ENCODE results near the gene TRIM47. TPM values are rescaled to one million over a fixed set of nuclear protein-coding genes. Genes with fewer than 3 reads are reported as not detected.
A peak's percentile ranks its signal among the peaks of the same experiment; 100 is the strongest.

TRIM47 gene
- total RNA-seq, 2 experiments from 2014 or later = 25.9 to 41.9 TPM

DNA sequence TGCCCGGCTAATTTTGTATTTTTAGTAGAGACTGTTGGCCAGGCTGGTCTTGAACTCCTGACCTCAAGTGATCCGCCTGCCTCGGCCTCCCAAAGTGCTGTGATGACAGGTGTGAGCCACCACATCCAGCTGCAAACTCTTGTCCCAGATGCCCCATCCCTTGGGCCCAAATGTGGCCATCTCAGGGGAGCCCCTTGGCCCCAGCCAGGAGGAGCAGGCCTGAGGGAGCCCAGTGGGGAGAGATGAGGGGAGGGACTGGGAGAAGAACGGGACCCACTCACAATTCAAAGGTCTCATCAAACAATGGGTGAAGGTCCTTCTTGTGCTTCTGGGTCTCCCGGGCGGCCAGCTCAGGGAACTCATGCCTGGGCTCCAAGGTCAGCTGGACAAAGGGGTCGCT is 48.6 kb downstream of the TRIM47 start:
- Histone ChIP-seq H3K4me1 (ENCODE audit: insufficient read depth, low read length, poor library complexity, severe bottlenecking) (peaks cover 30% of the 10 kb centered on the region), H3K27ac (ENCODE audit: low read depth, low read length, poor library complexity, severe bottlenecking) (no peak overlapping the region), H4K20me1 (ENCODE audit: insufficient read depth, low read length) (no peaks in the 10 kb centered on the region), H3K9me2 (ENCODE audit: insufficient read depth, low read length) (no peaks in the 10 kb centered on the region), H3K9me3 (ENCODE audit: low read length) (no peaks in the 10 kb centered on the region), H3K79me2 (ENCODE audit: insufficient read depth, low read depth, low read length) (no peaks in the 10 kb centered on the region), H3K4me3 (ENCODE audit: low read depth, low read length, poor library complexity, severe bottlenecking) (no peak overlapping the region), H3K4me2 (ENCODE audit: low read length) (no peak overlapping the region), H2AFZ (ENCODE audit: low read length) (no peak overlapping the region), H3K36me3 (ENCODE audit: insufficient read depth, low read length) (peaks cover 5% of the 10 kb centered on the region; the same call in 1 of the 2 replicates)
- BruUV-seq (replicated peaks) = no TSS peak
- intact Hi-C loops (cut with micrococcal nuclease; ENCODE audit: unreplicated experiment) = no loop called here
- no peak for DNase-seq (ENCODE audit: low spot score)
- ChIA-PET CTCF (ENCODE audit: unreplicated experiment) (interaction anchor here (0.6 to 1.6 kb wide), 3 partner anchors 50 to 541 kb away, joined by 4 to 5 read pairs (median 4); no protein-coding TSS in a partner anchor), POLR2A (interaction anchor here (1.1 to 1.5 kb wide), 2 partner anchors 50 to 65 kb away, joined by 3 to 4 read pairs; partner anchors contain the start of gene GALK1)
- no peak for TF ChIP-seq CTCF (conservative IDR thresholded peaks at IDR 0.05; ENCODE audit: low read length)
- TF ChIP-seq EZH2phosphoT487 (IDR thresholded peaks at IDR 0.05; ENCODE audit: borderline replicate concordance, low read depth, low read length) = no peak

- peaks cover 10% of the 10 kb centered on the region for H3K36me3 ChIP-seq (ENCODE audit: insufficient read depth, low read length)
- H3K27ac ChIP-seq (ENCODE audit: low read depth, low read length, poor library complexity, severe bottlenecking) = no peak overlapping the region
- TF ChIP-seq CTCF (conservative IDR thresholded peaks at IDR 0.05; ENCODE audit: low read length) (no peak), EZH2phosphoT487 (IDR thresholded peaks at IDR 0.05; ENCODE audit: borderline replicate concordance, low read depth, low read length) (no peak)
- CTCF ChIA-PET (ENCODE audit: unreplicated experiment) = no interaction called here
- no peak overlapping the region for H3K4me2 ChIP-seq (ENCODE audit: low read length)
- peaks cover 30% of the 10 kb centered on the region for H3K4me1 ChIP-seq (ENCODE audit: insufficient read depth, low read length, poor library complexity, severe bottlenecking)
- H3K9me3 ChIP-seq (ENCODE audit: low read length) = no peaks in the 10 kb centered on the region
- H4K20me1 ChIP-seq (ENCODE audit: insufficient read depth, low read length) = no peaks in the 10 kb centered on the region
- intact Hi-C loops (cut with micrococcal nuclease; ENCODE audit: unreplicated experiment) = no loop called here
- DNase-seq (ENCODE audit: low spot score) = no peak
- BruUV-seq (replicated peaks) = no TSS peak
- H3K9me2 ChIP-seq (ENCODE audit: insufficient read depth, low read length) = no peaks in the 10 kb centered on the region
- POLR2A ChIA-PET = interaction anchor here (0.7 kb wide), 1 partner anchor 150 kb away, joined by 4 read pairs; the partner anchor contains the start of gene ACOX1
- no peak overlapping the region for H3K4me3 ChIP-seq (ENCODE audit: low read depth, low read length, poor library complexity, severe bottlenecking)
- no peak overlapping the region for H2AFZ ChIP-seq (ENCODE audit: low read length)
- H3K79me2 ChIP-seq (ENCODE audit: insufficient read depth, low read depth, low read length) = no peaks in the 10 kb centered on the region
Observed at GRCh38 chr17:75828741-75829140, 49.6 kb downstream of the TRIM47 start.

- CTCF ChIA-PET (ENCODE audit: unreplicated experiment) = interaction anchor here (1.0 to 1.5 kb wide), 2 partner anchors 48 to 63 kb away, joined by 5 to 6 read pairs; partner anchors contain the start of gene GALK1
- TF ChIP-seq CTCF (conservative IDR thresholded peaks at IDR 0.05; ENCODE audit: low read length) = no peak
- no peak for TF ChIP-seq EZH2phosphoT487 (IDR thresholded peaks at IDR 0.05; ENCODE audit: borderline replicate concordance, low read depth, low read length)
- intact Hi-C loops (cut with micrococcal nuclease; ENCODE audit: unreplicated experiment) = no loop called here
- Histone ChIP-seq H3K36me3 (ENCODE audit: insufficient read depth, low read length) (peaks cover 17% of the 10 kb centered on the region), H3K4me1 (ENCODE audit: insufficient read depth, low read length, poor library complexity, severe bottlenecking) (peaks cover 25% of the 10 kb centered on the region), H4K20me1 (ENCODE audit: insufficient read depth, low read length) (no peaks in the 10 kb centered on the region), H3K9me3 (ENCODE audit: low read length) (no peaks in the 10 kb centered on the region), H3K4me2 (ENCODE audit: low read length) (peak overlapping the region; percentile 49; the same call in 1 of the 2 replicates), H3K9me2 (ENCODE audit: insufficient read depth, low read length) (no peaks in the 10 kb centered on the region), H3K4me3 (ENCODE audit: low read depth, low read length, poor library complexity, severe bottlenecking) (no peak overlapping the region), H3K79me2 (ENCODE audit: insufficient read depth, low read depth, low read length) (no peaks in the 10 kb centered on the region), H2AFZ (ENCODE audit: low read length) (no peak overlapping the region), H3K27ac (ENCODE audit: low read depth, low read length, poor library complexity, severe bottlenecking) (no peak overlapping the region)
- no peak for DNase-seq (ENCODE audit: low spot score)
- POLR2A ChIA-PET = no interaction called here
- BruUV-seq (replicated peaks) = no TSS peak
Observed at GRCh38 chr17:75828076-75828400, 50.3 kb downstream of the TRIM47 start.
